ENCODE measurements around the gene ELMO3.

The ELMO3 gene

GRCh38 chr16:67228905-67229304, 30.0 kb downstream of the ELMO3 start:
- H3K9ac ChIP-seq (ENCODE audit: low read length) = no peak overlapping the region
- H3K4me2 ChIP-seq (ENCODE audit: low read length) = no peak overlapping the region
- no peak overlapping the region for H3K23ac ChIP-seq (ENCODE audit: low read length)
- no peak overlapping the region for H4K8ac ChIP-seq (ENCODE audit: low read depth, low read length)
- no peak overlapping the region for H3K27ac ChIP-seq (ENCODE audit: low read depth, low read length)
- WGBS (ENCODE audit: extremely low coverage, insufficient coverage, insufficient read length) = no CpG with 5 or more reads among the region's 9 CpGs
- H2AK5ac ChIP-seq (ENCODE audit: low read length) = no peak overlapping the region
- peaks cover 8% of the 10 kb centered on the region for H3K79me1 ChIP-seq (ENCODE audit: low read length)
- no peak overlapping the region for H3K4me3 ChIP-seq (ENCODE audit: low read depth, low read length)
- DNase-seq = no peak
- peaks cover 9% of the 10 kb centered on the region for H3K79me2 ChIP-seq (ENCODE audit: control insufficient read depth, insufficient read depth, low read length, poor library complexity)
- H2AFZ ChIP-seq (ENCODE audit: insufficient read depth, low read length, poor library complexity) = no peak overlapping the region
- H3K4me1 ChIP-seq (ENCODE audit: control insufficient read depth in 1 of 2, insufficient read depth in 2 of 2, low read length in 2 of 2) = peaks cover 12% of the 10 kb centered on the region in 2 experiments
- H3K9me3 ChIP-seq (ENCODE audit: insufficient read depth, low read depth, low read length) = no peaks in the 10 kb centered on the region
- H3K36me3 ChIP-seq (ENCODE audit: control insufficient read depth in 1 of 2, insufficient read depth in 2 of 2, low read length in 2 of 2) = peaks cover 44% of the 10 kb centered on the region in 2 experiments
- H2BK120ac ChIP-seq (ENCODE audit: insufficient read depth, low read length, poor library complexity) = no peak overlapping the region
- H3K4ac ChIP-seq (ENCODE audit: low read depth, low read length) = no peak overlapping the region
- H3K14ac ChIP-seq (ENCODE audit: low read length) = no peak overlapping the region
- H4K12ac ChIP-seq (ENCODE audit: low read depth, low read length) = no peak overlapping the region
- no peak overlapping the region for H2BK5ac ChIP-seq (ENCODE audit: low read depth, low read length, poor library complexity)
- no peaks in the 10 kb centered on the region for H3K27me3 ChIP-seq (ENCODE audit: insufficient read depth, low read length)
- H3K18ac ChIP-seq (ENCODE audit: low read length) = no peak overlapping the region
- H4K91ac ChIP-seq (ENCODE audit: low read depth, low read length) = no peak overlapping the region
- no peak overlapping the region for H2BK12ac ChIP-seq (ENCODE audit: low read length)

GRCh38 chr16:67229906-67230808, 31.2 kb downstream of the ELMO3 start:
- H2AFZ ChIP-seq (ENCODE audit: insufficient read depth, low read length, poor library complexity) = no peak overlapping the region
- H3K4me1 ChIP-seq (ENCODE audit: control insufficient read depth in 1 of 2, insufficient read depth in 2 of 2, low read length in 2 of 2) = peaks cover 10 to 12% of the 10 kb centered on the region in 2 experiments
- H4K8ac ChIP-seq (ENCODE audit: low read depth, low read length) = no peak overlapping the region
- H3K36me3 ChIP-seq (ENCODE audit: control insufficient read depth in 1 of 2, insufficient read depth in 2 of 2, low read length in 2 of 2) = peaks cover 48% of the 10 kb centered on the region in 2 experiments
- no peak for DNase-seq
- H3K79me2 ChIP-seq (ENCODE audit: control insufficient read depth, insufficient read depth, low read length, poor library complexity) = peaks cover 9% of the 10 kb centered on the region
- H3K23ac ChIP-seq (ENCODE audit: low read length) = no peak overlapping the region
- H3K27me3 ChIP-seq (ENCODE audit: insufficient read depth, low read length) = no peaks in the 10 kb centered on the region
- no peak overlapping the region for H3K4ac ChIP-seq (ENCODE audit: low read depth, low read length)
- no peak overlapping the region for H3K4me3 ChIP-seq (ENCODE audit: low read depth, low read length)
- no peaks in the 10 kb centered on the region for H3K9me3 ChIP-seq (ENCODE audit: insufficient read depth, low read depth, low read length)
- H3K79me1 ChIP-seq (ENCODE audit: low read length) = peaks cover 8% of the 10 kb centered on the region
- WGBS (ENCODE audit: extremely low coverage, insufficient coverage, insufficient read length) = no CpG with 5 or more reads among the region's 32 CpGs
- H2BK12ac ChIP-seq (ENCODE audit: low read length) = no peak overlapping the region
- no peak overlapping the region for H3K18ac ChIP-seq (ENCODE audit: low read length)
- H2BK120ac ChIP-seq (ENCODE audit: insufficient read depth, low read length, poor library complexity) = no peak overlapping the region
- H3K9ac ChIP-seq (ENCODE audit: low read length) = no peak overlapping the region
- H3K4me2 ChIP-seq (ENCODE audit: low read length) = no peak overlapping the region
- H2AK5ac ChIP-seq (ENCODE audit: low read length) = no peak overlapping the region
- H3K27ac ChIP-seq (ENCODE audit: low read depth, low read length) = no peak overlapping the region
- H2BK5ac ChIP-seq (ENCODE audit: low read depth, low read length, poor library complexity) = no peak overlapping the region
- no peak overlapping the region for H4K91ac ChIP-seq (ENCODE audit: low read depth, low read length)
- no peak overlapping the region for H3K14ac ChIP-seq (ENCODE audit: low read length)
- no peak overlapping the region for H4K12ac ChIP-seq (ENCODE audit: low read depth, low read length)

GRCh38 chr16:67230809-67231660, 32.1 kb downstream of the ELMO3 start:
- Histone ChIP-seq H3K4me3 (ENCODE audit: low read depth, low read length) (no peak overlapping the region), H3K27ac (ENCODE audit: low read depth, low read length) (no peak overlapping the region), H3K4me2 (ENCODE audit: low read length) (no peak overlapping the region), H2BK5ac (ENCODE audit: low read depth, low read length, poor library complexity) (no peak overlapping the region), H3K9me3 (ENCODE audit: insufficient read depth, low read depth, low read length) (no peaks in the 10 kb centered on the region), H2AK5ac (ENCODE audit: low read length) (no peak overlapping the region), H3K79me2 (ENCODE audit: control insufficient read depth, insufficient read depth, low read length, poor library complexity) (peaks cover 9% of the 10 kb centered on the region), H3K18ac (ENCODE audit: low read length) (no peak overlapping the region), H3K4me1 (ENCODE audit: control insufficient read depth in 1 of 2, insufficient read depth in 2 of 2, low read length in 2 of 2) (peaks cover 10 to 12% of the 10 kb centered on the region in 2 experiments), H3K9ac (ENCODE audit: low read length) (no peak overlapping the region), H2BK120ac (ENCODE audit: insufficient read depth, low read length, poor library complexity) (no peak overlapping the region), H4K91ac (ENCODE audit: low read depth, low read length) (no peak overlapping the region), H3K27me3 (ENCODE audit: insufficient read depth, low read length) (no peaks in the 10 kb centered on the region), H3K23ac (ENCODE audit: low read length) (no peak overlapping the region), H2AFZ (ENCODE audit: insufficient read depth, low read length, poor library complexity) (no peak overlapping the region), H2BK12ac (ENCODE audit: low read length) (no peak overlapping the region), H3K4ac (ENCODE audit: low read depth, low read length) (no peak overlapping the region), H4K12ac (ENCODE audit: low read depth, low read length) (no peak overlapping the region), H3K36me3 (ENCODE audit: control insufficient read depth in 1 of 2, insufficient read depth in 2 of 2, low read length in 2 of 2) (peaks cover 51 to 54% of the 10 kb centered on the region in 2 experiments), H4K8ac (ENCODE audit: low read depth, low read length) (no peak overlapping the region), H3K79me1 (ENCODE audit: low read length) (peaks cover 8% of the 10 kb centered on the region), H3K14ac (ENCODE audit: low read length) (no peak overlapping the region)
- no CpG with 5 or more reads among the region's 12 CpGs for WGBS (ENCODE audit: extremely low coverage, insufficient coverage, insufficient read length)
- no peak for DNase-seq

- no peak overlapping the region for H4K8ac ChIP-seq (ENCODE audit: low read depth, low read length)
- no peak overlapping the region for H3K4me3 ChIP-seq (ENCODE audit: low read depth, low read length)
- no peak overlapping the region for H2BK12ac ChIP-seq (ENCODE audit: low read length)
- no peak overlapping the region for H3K18ac ChIP-seq (ENCODE audit: low read length)
- peaks cover 64 to 66% of the 10 kb centered on the region in 2 experiments for H3K36me3 ChIP-seq (ENCODE audit: control insufficient read depth in 1 of 2, insufficient read depth in 2 of 2, low read length in 2 of 2)
- no peaks in the 10 kb centered on the region for H3K79me2 ChIP-seq (ENCODE audit: control insufficient read depth, insufficient read depth, low read length, poor library complexity)
- H3K14ac ChIP-seq (ENCODE audit: low read length) = no peak overlapping the region
- no CpG with 5 or more reads among the region's 7 CpGs for WGBS (ENCODE audit: extremely low coverage, insufficient coverage, insufficient read length)
- H2AK5ac ChIP-seq (ENCODE audit: low read length) = no peak overlapping the region
- no peak for DNase-seq
- H3K4me1 ChIP-seq (ENCODE audit: control insufficient read depth in 1 of 2, insufficient read depth in 2 of 2, low read length in 2 of 2) = no peaks in the 10 kb centered on the region
- no peak overlapping the region for H2AFZ ChIP-seq (ENCODE audit: insufficient read depth, low read length, poor library complexity)
- H4K12ac ChIP-seq (ENCODE audit: low read depth, low read length) = no peak overlapping the region
- no peak overlapping the region for H3K9ac ChIP-seq (ENCODE audit: low read length)
- H3K4me2 ChIP-seq (ENCODE audit: low read length) = no peak overlapping the region
- no peak overlapping the region for H2BK120ac ChIP-seq (ENCODE audit: insufficient read depth, low read length, poor library complexity)
- H3K23ac ChIP-seq (ENCODE audit: low read length) = no peak overlapping the region
- no peaks in the 10 kb centered on the region for H3K9me3 ChIP-seq (ENCODE audit: insufficient read depth, low read depth, low read length)
- no peak overlapping the region for H4K91ac ChIP-seq (ENCODE audit: low read depth, low read length)
- H3K27ac ChIP-seq (ENCODE audit: low read depth, low read length) = no peak overlapping the region
- no peaks in the 10 kb centered on the region for H3K79me1 ChIP-seq (ENCODE audit: low read length)
- no peak overlapping the region for H2BK5ac ChIP-seq (ENCODE audit: low read depth, low read length, poor library complexity)
- no peaks in the 10 kb centered on the region for H3K27me3 ChIP-seq (ENCODE audit: insufficient read depth, low read length)
- H3K4ac ChIP-seq (ENCODE audit: low read depth, low read length) = no peak overlapping the region
Observed at GRCh38 chr16:67233596-67233995, 34.7 kb downstream of the ELMO3 start.

Measured in trophoblast cell (in vitro differentiated cells and primary cell).